Measurements from ENCODE around the gene MYO7B.

The MYO7B gene

DNA sequence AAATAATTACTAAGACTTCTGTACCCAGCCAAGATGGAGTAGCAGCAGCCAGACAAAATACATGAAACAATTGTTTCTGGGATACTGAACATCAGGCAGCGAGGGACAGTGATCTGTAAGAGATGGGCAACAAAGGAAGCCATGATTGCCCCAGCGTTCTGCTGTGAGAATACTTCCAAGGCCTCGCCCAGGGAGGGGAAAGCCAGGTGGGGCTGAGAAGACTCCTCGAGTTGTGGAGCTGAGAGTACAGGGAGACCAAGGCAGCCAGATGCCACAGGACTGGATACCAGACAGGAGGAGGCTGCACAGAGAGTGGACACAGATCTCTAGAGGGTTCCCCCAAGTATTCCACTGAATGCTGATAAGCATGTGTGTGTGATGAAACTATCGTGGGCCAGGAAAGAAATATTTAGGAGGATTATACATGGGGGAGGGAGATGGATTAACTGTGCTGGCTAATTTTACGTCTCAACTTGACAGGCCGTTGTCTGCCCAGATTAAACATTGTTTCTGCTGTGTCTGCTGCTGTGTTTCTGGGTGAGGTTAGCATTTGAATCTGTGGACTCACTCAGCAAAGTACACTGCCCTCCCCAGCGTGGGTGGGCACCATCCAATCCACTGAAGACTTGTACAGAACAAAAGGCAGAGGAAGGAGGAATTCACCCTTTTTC lies 150.1 kb downstream of the MYO7B start:
- Histone ChIP-seq H3K27ac (no peak overlapping the region), H3K36me3 (replicated peaks) (no peaks in the 10 kb centered on the region), H3K4me3 (ENCODE audit: low read depth, low read length) (no peak overlapping the region), H3K27me3 (replicated peaks) (no peaks in the 10 kb centered on the region)
- in situ Hi-C loops (cut with HindIII; ENCODE audit: low pct_ligation_motif_present, low sequenced_read_pairs) = no loop called here
- no peak for DNase-seq
- TF ChIP-seq, protein P1, sequence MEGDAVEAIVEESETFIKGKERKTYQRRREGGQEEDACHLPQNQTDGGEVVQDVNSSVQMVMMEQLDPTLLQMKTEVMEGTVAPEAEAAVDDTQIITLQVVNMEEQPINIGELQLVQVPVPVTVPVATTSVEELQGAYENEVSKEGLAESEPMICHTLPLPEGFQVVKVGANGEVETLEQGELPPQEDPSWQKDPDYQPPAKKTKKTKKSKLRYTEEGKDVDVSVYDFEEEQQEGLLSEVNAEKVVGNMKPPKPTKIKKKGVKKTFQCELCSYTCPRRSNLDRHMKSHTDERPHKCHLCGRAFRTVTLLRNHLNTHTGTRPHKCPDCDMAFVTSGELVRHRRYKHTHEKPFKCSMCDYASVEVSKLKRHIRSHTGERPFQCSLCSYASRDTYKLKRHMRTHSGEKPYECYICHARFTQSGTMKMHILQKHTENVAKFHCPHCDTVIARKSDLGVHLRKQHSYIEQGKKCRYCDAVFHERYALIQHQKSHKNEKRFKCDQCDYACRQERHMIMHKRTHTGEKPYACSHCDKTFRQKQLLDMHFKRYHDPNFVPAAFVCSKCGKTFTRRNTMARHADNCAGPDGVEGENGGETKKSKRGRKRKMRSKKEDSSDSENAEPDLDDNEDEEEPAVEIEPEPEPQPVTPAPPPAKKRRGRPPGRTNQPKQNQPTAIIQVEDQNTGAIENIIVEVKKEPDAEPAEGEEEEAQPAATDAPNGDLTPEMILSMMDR (IDR thresholded peaks at IDR 0.05; ENCODE audit: low read depth, low read length, missing control alignments) = no peak

Measured in brain microvascular endothelial cell (primary cell).